Measurements from ENCODE around the gene GSE1.

The GSE1 gene

GRCh38 chr16:85612801-85613603, at the start of gene GSE1:
TSS of gene GSE1 (plus strand) at chr16:85613322. CDS start at chr16:85613392, 70 bp downstream.
- DNase-seq (ENCODE audit: low spot score) = no peak

- no peak for DNase-seq (ENCODE audit: low spot score)
Measured at GRCh38 chr16:85563515-85564276, 49.4 kb upstream of the GSE1 start.

GRCh38 chr16:85564277-85565051, 48.7 kb upstream of the GSE1 start:
- no peak for DNase-seq (ENCODE audit: low spot score)

GRCh38 chr16:85565340-85565739, 47.8 kb upstream of the GSE1 start:
- no peak for DNase-seq (ENCODE audit: low spot score)

GRCh38 chr16:85565801-85566526, 47.2 kb upstream of the GSE1 start:
- no peak for DNase-seq (ENCODE audit: low spot score)

- DNase-seq (ENCODE audit: low spot score) = no peak
Measured at GRCh38 chr16:85566561-85567100, 46.5 kb upstream of the GSE1 start.

- DNase-seq (ENCODE audit: low spot score) = no peak
Measured at GRCh38 chr16:85567101-85567866, 45.8 kb upstream of the GSE1 start.

GRCh38 chr16:85567935-85568334, 45.2 kb upstream of the GSE1 start:
- no peak for DNase-seq (ENCODE audit: low spot score)

GRCh38 chr16:85568519-85568918, 44.6 kb upstream of the GSE1 start:
- no peak for DNase-seq (ENCODE audit: low spot score)

- no peak for DNase-seq (ENCODE audit: low spot score)
Measured at GRCh38 chr16:85569039-85569614, 44.0 kb upstream of the GSE1 start.

- DNase-seq (ENCODE audit: low spot score) = no peak
Measured at GRCh38 chr16:85569615-85570212, 43.4 kb upstream of the GSE1 start.

- no peak for DNase-seq (ENCODE audit: low spot score)
Measured at GRCh38 chr16:85570213-85570734, 42.8 kb upstream of the GSE1 start.

GRCh38 chr16:85570735-85571562, 42.2 kb upstream of the GSE1 start:
- DNase-seq (ENCODE audit: low spot score) = no peak

GRCh38 chr16:85571563-85571812, 41.6 kb upstream of the GSE1 start:
- no peak for DNase-seq (ENCODE audit: low spot score)

GRCh38 chr16:85571813-85572619, 41.1 kb upstream of the GSE1 start:
- DNase-seq (ENCODE audit: low spot score) = no peak

GRCh38 chr16:85573045-85573695, 40.0 kb upstream of the GSE1 start:
- no peak for DNase-seq (ENCODE audit: low spot score)
